SK-N-SH (cell line): ENCODE data around the gene RNASE9. TPM values are rescaled to one million over a fixed set of nuclear protein-coding genes. Genes with fewer than 3 reads are reported as not detected.
A peak's percentile ranks its signal among the peaks of the same experiment; 100 is the strongest.

ENCODE experiments used
- CTCF ChIA-PET: fragments of 300-600, 350-600 bp; formaldehyde crosslinking; extraction: SDS; loops from one replicate; lab custom pipeline; 2021; lab: Yijun Ruan, JAX
- POLR2A ChIA-PET: fragments of 350-600 bp; sonication (Branson Sonifier 250); formaldehyde crosslinking; extraction: SDS; loops from one replicate; lab custom pipeline; 2020; ENCODE audit warnings: antibody characterized with exemption, inconsistent platforms; lab: Yijun Ruan, JAX
- DNase-seq: peaks from one replicate; pipeline ENCODE4 v3.0.0; 2012
- H2AFZ ChIP-seq: fragments of 200-600 bp; sonication (generic); 2 replicates; pipeline ENCODE4 v1.8.1; 2016; ENCODE audit warnings: antibody characterized with exemption, mild to moderate bottlenecking, low read depth
- H3F3A ChIP-seq: fragments of 200-600 bp; sonication (generic); replicated peaks from 2 replicates; pipeline ENCODE3; 2016; ENCODE audit warnings: antibody characterized with exemption, mild to moderate bottlenecking; ENCODE audit not compliant: insufficient read depth
- H3K27ac ChIP-seq, 2 experiments: fragments of 200-500 bp in 1 of 2; fragments of 200-600 bp in 1 of 2; sonication (Bioruptor generic) in 1 of 2; sonication (generic), shearing (Covaris generic) in 1 of 2; 2 replicates each; pipeline versions ENCODE4 v1.5.1 to v1.6.1; 2014 to 2016; ENCODE audit warnings: low read depth in 2 of 2, inconsistent platforms in 1 of 2, low read length in 1 of 2, mild to moderate bottlenecking in 1 of 2, mixed read lengths in 1 of 2
- H3K27me3 ChIP-seq: fragments of 200-600 bp; sonication (generic), shearing (Covaris generic); 2 replicates; pipeline ENCODE4 v1.6.1; 2016; ENCODE audit warnings: mixed run types; ENCODE audit not compliant: insufficient read depth
- H3K36me3 ChIP-seq, 2 experiments: fragments of 200-500 bp in 1 of 2; fragments of 200-600 bp in 1 of 2; sonication (Bioruptor generic) in 1 of 2; sonication (generic) in 1 of 2; replicated peaks in 1 of 2; 2 replicates each; pipeline versions ENCODE3 to v1.5.1; 2014 to 2016; ENCODE audit warnings: low read length in 1 of 2, mild to moderate bottlenecking in 1 of 2; ENCODE audit not compliant: insufficient read depth in 2 of 2, control insufficient read depth in 1 of 2
- H3K4me1 ChIP-seq, 2 experiments: fragments of 200-500 bp in 1 of 2; fragments of 200-600 bp in 1 of 2; sonication (Bioruptor generic) in 1 of 2; sonication (generic), shearing (Covaris generic) in 1 of 2; 2 replicates each; pipeline versions ENCODE4 v1.5.1 to v1.6.1; 2014 to 2016; ENCODE audit warnings: low read depth in 1 of 2, low read length in 1 of 2, mixed run types in 1 of 2; ENCODE audit not compliant: insufficient read depth in 2 of 2, control insufficient read depth in 1 of 2
- H3K4me2 ChIP-seq: fragments of 200-600 bp; sonication (generic), shearing (Covaris generic); 2 replicates; pipeline ENCODE4 v1.6.1; 2017; ENCODE audit warnings: mixed run types
- H3K4me3 ChIP-seq, 2 experiments: fragments of 200-500 bp in 1 of 2; fragments of 200-600 bp in 1 of 2; sonication (Bioruptor generic) in 1 of 2; sonication (generic), shearing (Covaris generic) in 1 of 2; 2 replicates each; pipeline versions ENCODE4 v1.5.1 to v1.8.1; 2014 to 2016; ENCODE audit warnings: low read depth in 2 of 2, inconsistent platforms in 1 of 2, low read length in 1 of 2, mild to moderate bottlenecking in 1 of 2, mixed read lengths in 1 of 2, moderate library complexity in 1 of 2
- H3K79me2 ChIP-seq: fragments of 200-600 bp; sonication (generic); 2 replicates; pipeline ENCODE4 v1.8.1; 2017; ENCODE audit warnings: mild to moderate bottlenecking; ENCODE audit not compliant: insufficient read depth
- H3K9ac ChIP-seq: fragments of 200-600 bp; sonication (generic); 2 replicates; pipeline ENCODE4 v1.6.1; 2017; ENCODE audit warnings: mixed run types
- H3K9me2 ChIP-seq: fragments of 200-600 bp; sonication (generic); 2 replicates; pipeline ENCODE4 v1.6.1; 2017; ENCODE audit warnings: mixed run types
- H3K9me3 ChIP-seq: fragments of 200-600 bp; sonication (generic); 2 replicates; pipeline ENCODE4 v1.6.1; 2017; ENCODE audit warnings: mixed run types, mild to moderate bottlenecking, moderate library complexity
- H4K20me1 ChIP-seq: fragments of 200-600 bp; sonication (generic); 2 replicates; pipeline ENCODE4 v1.6.1; 2017; ENCODE audit warnings: mild to moderate bottlenecking, mixed run types; ENCODE audit not compliant: insufficient read depth
- ELF1 ChIP-seq: IDR thresholded peaks from 2 replicates; pipeline ENCODE4 v1.4.0; 2012
- EP300 ChIP-seq, 2 experiments: IDR thresholded peaks; 2 replicates each; pipeline versions ENCODE4 v1.4.0 to v1.6.1; 2012; ENCODE audit warnings: borderline replicate concordance in 1 of 2, low read depth in 1 of 2, low read length in 1 of 2
- FOSL2 ChIP-seq: IDR thresholded peaks from 2 replicates; pipeline ENCODE4 v1.4.0; 2012; ENCODE audit warnings: low read depth, mild to moderate bottlenecking, moderate library complexity, borderline replicate concordance
- IRF3 ChIP-seq: fragments of 150-350 bp; IDR thresholded peaks from 2 replicates; pipeline ENCODE4 v1.6.1; 2016; ENCODE audit warnings: mild to moderate bottlenecking, low read depth, low read length
- JUND ChIP-seq: IDR thresholded peaks from 2 replicates; pipeline ENCODE4 v1.4.0; 2012
- MAX ChIP-seq: IDR thresholded peaks from 2 replicates; pipeline ENCODE4 v1.4.0; 2012; ENCODE audit warnings: low read depth
- MEF2A ChIP-seq: IDR thresholded peaks from 2 replicates; pipeline ENCODE4 v1.4.0; 2012; ENCODE audit warnings: low read depth, borderline replicate concordance
- NFIC ChIP-seq: IDR thresholded peaks from 2 replicates; pipeline ENCODE4 v1.4.0; 2012; ENCODE audit warnings: borderline replicate concordance
- RAD21 ChIP-seq: IDR thresholded peaks from 2 replicates; pipeline ENCODE4 v1.6.1; 2012; ENCODE audit warnings: mild to moderate bottlenecking, low read length
- RCOR1 ChIP-seq: fragments of 150-350 bp; IDR thresholded peaks from 2 replicates; pipeline ENCODE4 v1.6.1; 2017; ENCODE audit warnings: antibody characterized with exemption, low read length
- REST ChIP-seq: IDR thresholded peaks from 2 replicates; pipeline ENCODE4 v1.6.1; 2012; ENCODE audit warnings: mild to moderate bottlenecking, low read depth, low read length, moderate library complexity
- RFX5 ChIP-seq: IDR thresholded peaks from 2 replicates; pipeline ENCODE4 v1.6.1; 2012; ENCODE audit warnings: mild to moderate bottlenecking, improper control_type of control experiment, low read length
- SMC3 ChIP-seq: IDR thresholded peaks from 2 replicates; pipeline ENCODE4 v1.6.1; 2012; ENCODE audit warnings: low read depth, low read length, improper control_type of control experiment
- TEAD4 ChIP-seq: IDR thresholded peaks from 2 replicates; pipeline ENCODE4 v1.4.0; 2012; ENCODE audit warnings: mild to moderate bottlenecking, borderline replicate concordance; ENCODE audit not compliant: insufficient read depth
- USF2 ChIP-seq: fragments of 150-350 bp; IDR thresholded peaks from 2 replicates; pipeline ENCODE4 v1.6.1; 2017; ENCODE audit warnings: antibody characterized with exemption, low read length, low read depth, borderline replicate concordance
- YY1 ChIP-seq: IDR thresholded peaks from 2 replicates; pipeline ENCODE4 v1.4.0; 2012; ENCODE audit warnings: low read depth, mild to moderate bottlenecking
- WGBS: methylation state at CpG from one replicate; pipeline ENCODE4 v1.1.6; 2017; ENCODE audit warnings: low lambda C conversion rate; 5-methylcytosine and 5-hydroxymethylcytosine counted together
- polyA plus RNA-seq, 3 experiments: library from polyadenylated mRNA; depleted of rRNA; stranded (reverse); fragments of >200 nt; gene quantifications; 2 replicates each; pipeline ENCODE4 v1.2.3, GENCODE V29; 2012

The RNASE9 gene
- polyA plus RNA-seq, 1 of the 3 experiments (the other 2 are of a cell fraction): not detected

GRCh38 chr14:20516921-20517320 lies 43.9 kb downstream of the RNASE9 start:
- Histone ChIP-seq H2AFZ (peak overlapping the region; percentile 50; the same call in 1 of the 2 replicates), H3K9me3 (no peaks in the 10 kb centered on the region), H3K79me2 (no peaks in the 10 kb centered on the region), H3K9ac (no peak overlapping the region), H3K36me3 (no peaks in the 10 kb centered on the region), H3K27me3 (peaks cover 5% of the 10 kb centered on the region; the same call in 1 of the 2 replicates), H3K4me1 (no peaks in the 10 kb centered on the region), H3K4me2 (no peak overlapping the region), H3K4me3 (no peak overlapping the region), H3F3A (no peaks in the 10 kb centered on the region), H3K27ac (no peak overlapping the region), H3K9me2 (no peaks in the 10 kb centered on the region), H4K20me1 (no peaks in the 10 kb centered on the region)
- no peak for DNase-seq
- TF ChIP-seq MAX: no peak
- no peak for TF ChIP-seq USF2
- 10% methylated on average over 4 of the region's 4 CpGs for WGBS
- ChIA-PET POLR2A (no interaction called here), CTCF (interaction anchor here (1.0 kb wide), 1 partner anchor 13 kb away, joined by 3 read pairs; no protein-coding TSS in a partner anchor)

GRCh38 chr14:20515846-20516245 lies 45.0 kb downstream of the RNASE9 start:
- no peak overlapping the region for H3K9ac ChIP-seq
- DNase-seq: no peak
- H2AFZ ChIP-seq: 0 out of 2 replicates have a peak overlapping the region, but pooled peaks have one; percentile 24
- ChIA-PET CTCF (interaction anchor here (2.0 kb wide), 1 partner anchor 15 kb away, joined by 5 read pairs; no protein-coding TSS in a partner anchor), POLR2A (no interaction called here)
- H3K27me3 ChIP-seq: peaks cover 5% of the 10 kb centered on the region; the same call in 1 of the 2 replicates
- no peak overlapping the region for H3K27ac ChIP-seq
- 5% methylated on average over 4 of the region's 4 CpGs for WGBS
- no peak overlapping the region for H3K4me3 ChIP-seq
- no peaks in the 10 kb centered on the region for H3K36me3 ChIP-seq
- no peaks in the 10 kb centered on the region for H3K9me3 ChIP-seq
- H3F3A ChIP-seq: no peaks in the 10 kb centered on the region
- no peaks in the 10 kb centered on the region for H4K20me1 ChIP-seq
- no peaks in the 10 kb centered on the region for H3K79me2 ChIP-seq
- H3K9me2 ChIP-seq: no peaks in the 10 kb centered on the region
- H3K4me1 ChIP-seq: no peaks in the 10 kb centered on the region
- no peak for TF ChIP-seq TEAD4
- no peak for TF ChIP-seq MEF2A
- TF ChIP-seq IRF3: no peak
- TF ChIP-seq NFIC: no peak
- no peak for TF ChIP-seq EP300 (IDR thresholded peaks at IDR 0.05; ENCODE audit: borderline replicate concordance in 1 of 2, low read depth in 1 of 2, low read length in 1 of 2)
- no peak for TF ChIP-seq ELF1
- no peak for TF ChIP-seq SMC3
- no peak for TF ChIP-seq REST
- no peak for TF ChIP-seq FOSL2
- no peak for TF ChIP-seq RCOR1
- TF ChIP-seq RFX5: no peak
- no peak for TF ChIP-seq RAD21
- no peak for TF ChIP-seq JUND
- no peak for TF ChIP-seq YY1
- no peak overlapping the region for H3K4me2 ChIP-seq
